ENCODE results near the gene PLPP1.

PLPP1 gene

GRCh38 chr5:55392669-55393068 lies 142.1 kb downstream of the PLPP1 start:
- TF ChIP-seq, protein P1, sequence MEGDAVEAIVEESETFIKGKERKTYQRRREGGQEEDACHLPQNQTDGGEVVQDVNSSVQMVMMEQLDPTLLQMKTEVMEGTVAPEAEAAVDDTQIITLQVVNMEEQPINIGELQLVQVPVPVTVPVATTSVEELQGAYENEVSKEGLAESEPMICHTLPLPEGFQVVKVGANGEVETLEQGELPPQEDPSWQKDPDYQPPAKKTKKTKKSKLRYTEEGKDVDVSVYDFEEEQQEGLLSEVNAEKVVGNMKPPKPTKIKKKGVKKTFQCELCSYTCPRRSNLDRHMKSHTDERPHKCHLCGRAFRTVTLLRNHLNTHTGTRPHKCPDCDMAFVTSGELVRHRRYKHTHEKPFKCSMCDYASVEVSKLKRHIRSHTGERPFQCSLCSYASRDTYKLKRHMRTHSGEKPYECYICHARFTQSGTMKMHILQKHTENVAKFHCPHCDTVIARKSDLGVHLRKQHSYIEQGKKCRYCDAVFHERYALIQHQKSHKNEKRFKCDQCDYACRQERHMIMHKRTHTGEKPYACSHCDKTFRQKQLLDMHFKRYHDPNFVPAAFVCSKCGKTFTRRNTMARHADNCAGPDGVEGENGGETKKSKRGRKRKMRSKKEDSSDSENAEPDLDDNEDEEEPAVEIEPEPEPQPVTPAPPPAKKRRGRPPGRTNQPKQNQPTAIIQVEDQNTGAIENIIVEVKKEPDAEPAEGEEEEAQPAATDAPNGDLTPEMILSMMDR (IDR thresholded peaks at IDR 0.05; ENCODE audit: low read depth, low read length): no peak
- no peak for DNase-seq (ENCODE audit: low read depth in 2 of 2)
- H3K4me3 ChIP-seq (replicated peaks in 1 of 2; ENCODE audit: low read depth in 2 of 2, low read length in 2 of 2): no peak overlapping the region

GRCh38 chr5:55391707-55392106 lies 143.1 kb downstream of the PLPP1 start:
- no peak for DNase-seq (ENCODE audit: low read depth in 2 of 2)
- TF ChIP-seq, protein P1 (IDR thresholded peaks at IDR 0.05; ENCODE audit: low read depth, low read length): no peak
- H3K4me3 ChIP-seq (replicated peaks in 1 of 2; ENCODE audit: low read depth in 2 of 2, low read length in 2 of 2): no peak overlapping the region

GRCh38 chr5:55387865-55388264 lies 146.9 kb downstream of the PLPP1 start:
- H3K4me3 ChIP-seq (replicated peaks in 1 of 2; ENCODE audit: low read depth in 2 of 2, low read length in 2 of 2): no peak overlapping the region
- DNase-seq (ENCODE audit: low read depth in 2 of 2): no peak
- TF ChIP-seq, protein P1 (IDR thresholded peaks at IDR 0.05; ENCODE audit: low read depth, low read length): no peak

DNA sequence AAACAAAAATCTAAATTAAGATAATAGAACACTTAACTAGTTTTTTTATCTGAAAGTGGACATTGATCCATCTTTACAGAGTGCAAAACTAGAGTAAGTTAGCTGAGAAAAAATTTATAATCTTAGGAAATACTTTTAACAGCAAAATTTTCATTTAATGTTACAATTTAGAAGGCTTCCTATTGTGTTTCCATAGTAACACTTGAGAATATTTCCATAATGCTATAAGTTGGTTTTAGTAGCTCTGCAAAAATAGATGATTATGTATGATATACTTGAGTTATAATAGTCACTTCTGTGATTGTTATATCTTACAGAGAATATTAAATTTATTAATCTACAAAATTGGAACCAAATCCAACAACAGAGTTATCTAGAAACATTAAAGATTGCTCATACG lies 148.4 kb downstream of the PLPP1 start:
- no peak for DNase-seq (ENCODE audit: low read depth in 2 of 2)

DNA sequence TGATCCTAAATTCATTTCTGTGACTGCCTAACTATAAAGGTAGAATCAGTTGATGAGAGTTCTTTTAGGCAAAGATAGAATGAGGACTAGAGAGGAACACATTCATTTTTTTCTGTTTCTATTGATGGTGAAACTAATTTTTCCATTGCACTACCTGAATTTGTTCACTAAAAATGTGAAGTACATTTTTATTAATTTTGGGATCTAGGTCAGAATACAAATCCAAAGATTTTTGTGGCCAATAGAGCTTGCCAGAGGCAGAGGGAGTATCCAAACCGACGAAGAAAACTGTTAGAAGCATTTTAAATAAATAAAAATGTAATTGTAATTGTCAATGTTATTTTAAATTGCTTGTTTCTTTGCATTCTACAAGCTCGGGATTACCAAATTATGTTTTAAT lies 148.9 kb downstream of the PLPP1 start:
- TF ChIP-seq, protein P1 (IDR thresholded peaks at IDR 0.05; ENCODE audit: low read depth, low read length): no peak
- H3K4me3 ChIP-seq (replicated peaks in 1 of 2; ENCODE audit: low read depth in 2 of 2, low read length in 2 of 2): no peak overlapping the region
- DNase-seq (ENCODE audit: low read depth in 2 of 2): no peak

More for the DNA sequence above, 148.4 kb downstream of the PLPP1 start:
- TF ChIP-seq, protein P1 (IDR thresholded peaks at IDR 0.05; ENCODE audit: low read depth, low read length): no peak
- no peak overlapping the region for H3K4me3 ChIP-seq (replicated peaks in 1 of 2; ENCODE audit: low read depth in 2 of 2, low read length in 2 of 2)

GRCh38 chr5:55385227-55385626 lies 149.5 kb downstream of the PLPP1 start:
- DNase-seq (ENCODE audit: low read depth in 2 of 2): no peak
- TF ChIP-seq, protein P1 (IDR thresholded peaks at IDR 0.05; ENCODE audit: low read depth, low read length): no peak
- no peak overlapping the region for H3K4me3 ChIP-seq (replicated peaks in 1 of 2; ENCODE audit: low read depth in 2 of 2, low read length in 2 of 2)

GRCh38 chr5:55384072-55384471 lies 150.7 kb downstream of the PLPP1 start:
- TF ChIP-seq, protein P1 (IDR thresholded peaks at IDR 0.05; ENCODE audit: low read depth, low read length): no peak
- H3K4me3 ChIP-seq (replicated peaks in 1 of 2; ENCODE audit: low read depth in 2 of 2, low read length in 2 of 2): no peak overlapping the region
- no peak for DNase-seq (ENCODE audit: low read depth in 2 of 2)
